T-helper 22 cell (primary cell): Measurements from ENCODE around the gene RAB9A.
"Not testable (repeated sequence)": the region's sequence is repeated elsewhere in the genome, so short reads cannot be mapped to it uniquely, and the experiment has no call there.

ENCODE experiments used
- DNase-seq: peaks from one replicate; pipeline ENCODE4 v3.0.0-alpha.2; 2020; ENCODE audit warnings: low read depth

RAB9A gene

DNA sequence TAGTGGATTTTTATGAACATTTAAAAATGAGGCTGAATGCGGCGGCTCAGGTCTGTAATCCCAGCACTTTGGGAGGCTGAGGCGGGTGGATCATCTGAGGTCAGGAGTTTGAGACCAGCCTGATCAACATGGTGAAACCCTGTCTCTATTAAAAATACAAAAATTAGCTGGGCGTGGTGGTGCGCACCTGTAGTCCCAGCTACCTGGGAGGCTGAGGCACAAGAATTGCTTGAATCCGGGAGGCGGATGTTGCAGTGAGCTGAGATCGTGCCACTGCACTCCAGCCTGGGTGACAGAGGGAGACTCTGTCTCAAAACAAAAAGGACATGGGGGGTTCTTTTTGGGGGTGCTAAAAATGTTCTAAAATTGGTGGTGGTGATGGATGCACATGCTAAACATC is 19.2 kb upstream of the RAB9A start:
- DNase-seq = not testable (repeated sequence)

DNA sequence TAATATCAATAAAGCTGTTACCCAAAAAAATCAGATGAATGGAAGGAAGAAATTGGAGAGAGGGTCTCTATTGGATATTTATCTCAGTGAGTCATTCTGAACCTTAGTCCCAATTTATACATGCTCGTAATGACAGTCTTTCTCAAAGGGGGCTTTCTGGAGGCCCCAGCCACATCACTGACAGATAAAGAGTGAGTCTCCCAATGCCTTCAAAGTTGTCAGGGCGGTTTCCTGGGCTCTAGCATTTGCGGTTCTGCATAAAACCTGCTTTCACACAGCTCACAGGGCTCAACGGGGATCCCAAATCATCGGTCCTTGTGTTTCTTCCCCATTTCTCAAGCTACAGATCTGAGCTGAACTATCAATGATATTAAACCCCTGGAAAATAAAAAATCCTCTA is 18.7 kb upstream of the RAB9A start:
- DNase-seq = no peak

DNA sequence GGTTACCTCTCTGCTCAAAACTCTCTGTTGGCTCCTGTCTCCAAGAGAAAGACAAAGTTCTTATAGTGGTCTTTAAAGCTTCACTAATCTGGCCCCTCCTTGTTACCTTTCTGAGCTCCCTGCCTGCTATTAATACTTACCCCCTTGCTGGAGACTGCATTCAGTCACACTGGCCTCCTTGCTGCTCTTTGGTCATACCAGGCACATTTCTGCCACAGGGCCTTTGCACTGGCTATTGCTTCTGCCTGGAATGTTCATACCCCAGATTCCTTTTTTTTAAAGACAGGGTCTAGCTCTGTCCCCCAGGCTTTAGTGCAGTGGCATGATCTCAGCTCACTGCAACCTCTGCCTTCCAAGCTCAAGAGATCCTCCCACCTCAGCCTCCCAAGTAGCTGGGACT is 15.9 kb upstream of the RAB9A start:
- DNase-seq = no peak

DNA sequence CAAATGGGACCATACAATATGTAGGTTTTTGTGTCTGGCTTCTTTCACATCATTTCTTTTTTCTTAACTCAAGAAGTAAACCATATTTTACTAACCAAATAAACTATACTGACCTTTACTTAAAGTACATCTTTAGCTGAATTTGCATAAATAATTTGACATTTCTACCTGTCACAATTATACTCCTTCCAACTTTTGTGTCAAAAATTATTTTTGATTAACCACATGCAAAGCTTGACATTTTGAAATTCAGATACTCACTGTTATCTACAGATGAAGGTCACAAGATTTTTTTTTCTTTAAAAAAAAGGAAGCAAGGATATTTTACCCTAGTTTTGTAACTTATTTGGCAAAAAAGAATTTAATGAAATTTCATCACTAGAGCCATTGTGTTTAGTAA is 12.0 kb upstream of the RAB9A start:
- DNase-seq = no peak

DNA sequence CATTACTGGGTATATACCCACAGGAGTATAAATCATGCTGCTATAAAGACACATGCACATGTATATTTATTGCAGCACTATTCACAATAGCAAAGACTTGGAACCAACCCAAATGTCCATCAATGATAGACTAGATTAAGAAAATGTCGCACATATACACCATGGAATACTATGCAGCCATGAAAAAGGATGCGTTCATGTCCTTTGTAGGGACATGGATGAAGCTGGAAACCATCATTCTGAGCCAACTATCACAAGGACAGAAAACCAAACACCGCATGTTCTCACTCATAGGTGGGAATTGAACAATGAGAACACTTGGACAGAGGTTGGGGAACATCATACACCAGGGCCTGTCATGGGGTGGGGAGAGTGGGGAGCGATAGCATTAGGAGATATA is 9.2 kb upstream of the RAB9A start:
- DNase-seq = not testable (repeated sequence)

DNA sequence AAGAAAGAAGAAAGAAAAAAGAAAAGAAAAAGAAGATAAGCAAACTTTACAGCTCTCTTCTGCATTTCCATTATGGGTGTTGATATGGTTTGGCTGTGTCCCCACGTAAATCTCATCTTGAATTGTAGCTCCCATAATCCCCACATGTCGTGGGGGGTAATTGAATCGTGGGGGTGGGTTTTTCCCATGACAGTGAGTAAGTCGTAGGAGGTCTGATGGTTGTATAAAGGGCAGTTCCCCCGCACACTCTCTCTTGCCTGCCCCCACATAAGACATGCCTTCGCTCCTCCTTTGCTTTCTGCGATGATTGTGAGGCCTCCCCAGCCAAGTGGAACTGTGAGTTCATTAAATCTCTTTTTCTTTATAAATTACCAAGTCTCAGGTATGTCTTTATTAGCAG is 7.3 kb upstream of the RAB9A start:
- no peak for DNase-seq

DNA sequence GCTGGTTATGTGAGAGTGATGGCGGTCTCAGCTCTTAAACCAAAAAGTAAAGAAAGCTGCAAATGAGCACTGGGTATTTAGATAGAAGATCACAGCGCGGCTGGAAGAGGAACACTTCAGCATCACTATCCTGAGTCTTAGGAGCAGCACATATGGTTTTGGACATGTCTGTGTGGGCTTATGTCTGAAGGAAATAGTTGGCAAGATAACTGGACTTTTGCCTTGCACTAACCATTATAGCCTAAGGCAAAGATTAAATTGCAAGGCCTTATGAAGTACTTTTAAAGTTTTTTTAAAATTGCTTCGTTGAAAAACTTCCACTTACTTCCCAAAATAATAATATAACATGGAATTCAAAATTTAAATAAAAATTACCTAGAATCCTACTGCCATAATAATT is 4.6 kb upstream of the RAB9A start:
- no peak for DNase-seq

DNA sequence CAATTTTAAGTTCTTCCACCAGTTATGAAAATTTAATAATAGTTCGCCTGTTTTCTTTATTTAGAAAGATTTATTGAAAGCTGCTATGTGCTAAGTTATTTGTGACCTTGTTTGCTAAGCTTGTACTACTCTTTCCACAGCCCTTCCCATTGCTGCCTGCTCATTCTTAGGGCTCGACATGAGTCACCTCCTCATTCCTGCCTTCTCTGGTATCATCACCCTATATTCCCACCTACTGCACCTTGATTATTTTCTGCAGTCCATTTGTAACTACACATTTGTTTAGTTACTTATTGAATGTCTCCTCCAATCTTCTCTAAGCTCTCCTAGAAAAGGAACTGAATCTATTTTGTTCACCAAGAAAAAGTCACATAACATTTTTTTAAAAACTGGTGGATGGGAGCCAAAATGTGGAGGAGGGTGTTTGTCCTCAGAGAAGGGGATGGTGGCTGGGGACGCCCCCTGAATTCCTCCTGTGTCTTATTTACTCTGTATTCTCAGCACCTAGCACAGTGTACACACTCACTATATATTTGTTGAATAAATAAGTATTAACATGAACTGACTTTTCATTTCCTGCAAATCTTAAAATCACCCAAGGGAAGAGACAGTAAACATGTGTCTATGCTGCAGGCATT is 3.7 kb upstream of the RAB9A start:
- DNase-seq = no peak

DNA sequence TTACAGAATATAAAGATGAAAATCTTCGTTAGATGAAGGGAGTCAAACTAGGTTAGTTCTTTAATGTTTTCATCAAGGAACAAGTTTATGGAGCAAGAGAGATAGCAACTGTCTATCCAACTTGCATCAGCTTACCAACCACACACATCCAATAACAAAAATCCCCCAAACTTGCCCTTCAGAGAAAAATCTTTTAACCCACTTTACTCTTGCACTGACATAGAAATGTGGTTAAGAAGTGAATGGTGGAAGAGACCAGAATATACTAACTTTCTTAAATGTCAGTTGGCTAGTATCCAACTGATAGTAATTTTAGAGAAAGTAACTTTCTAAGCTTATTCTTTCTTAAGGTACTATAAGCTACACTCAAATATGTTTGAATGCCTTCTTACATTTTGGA is 1.7 kb upstream of the RAB9A start:
- DNase-seq = no peak

DNA sequence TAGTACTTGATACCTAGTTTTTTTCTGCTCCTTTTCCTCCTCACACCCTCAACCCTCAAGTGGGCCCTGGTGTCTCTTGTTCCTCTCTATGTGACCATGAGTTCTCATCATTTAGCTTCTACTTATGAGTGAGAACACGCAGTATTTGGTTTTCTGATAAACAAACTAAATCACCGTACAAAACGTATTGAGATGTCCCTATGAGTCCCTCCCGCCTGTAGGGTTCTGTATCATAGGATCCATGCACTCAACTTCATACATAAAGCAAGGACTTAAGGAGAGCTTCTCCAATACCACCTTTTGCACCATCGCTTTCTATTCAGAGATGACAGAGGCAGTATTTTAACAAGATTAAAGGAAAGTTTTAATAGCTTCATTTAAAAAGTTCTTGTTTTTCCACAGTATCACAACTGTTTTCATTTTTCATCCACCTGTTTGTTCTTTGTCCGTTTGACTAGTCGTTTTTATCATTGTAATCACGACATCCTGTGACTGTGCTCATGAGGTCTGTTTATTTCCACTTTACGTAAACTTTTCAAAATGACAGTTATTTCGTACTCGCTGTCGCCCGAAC is 457 bp upstream of the RAB9A start:
- DNase-seq = no peak

DNA sequence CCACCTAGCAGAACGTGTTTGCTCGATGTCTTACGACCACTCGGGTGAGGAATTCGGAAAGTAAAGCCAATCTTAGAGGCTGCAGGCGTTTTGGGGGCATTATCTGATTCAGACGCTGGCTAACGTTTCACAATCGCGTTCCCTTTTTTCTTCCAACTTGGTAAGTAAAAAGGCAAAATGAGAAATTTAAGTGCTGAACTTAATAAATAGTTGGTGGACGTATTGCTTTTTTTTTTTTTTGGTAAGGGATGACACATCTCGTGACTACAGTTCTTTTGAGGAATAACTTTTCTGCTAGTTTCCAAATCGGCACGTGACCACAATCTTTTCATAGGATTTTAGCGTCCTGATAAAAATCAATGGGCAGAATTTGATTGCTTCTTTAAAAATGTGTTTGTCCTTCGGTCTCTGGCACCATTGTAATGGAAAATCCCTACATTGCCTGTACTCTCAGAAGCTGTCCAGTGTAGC is 848 bp downstream of the RAB9A start:
- DNase-seq = no peak

DNA sequence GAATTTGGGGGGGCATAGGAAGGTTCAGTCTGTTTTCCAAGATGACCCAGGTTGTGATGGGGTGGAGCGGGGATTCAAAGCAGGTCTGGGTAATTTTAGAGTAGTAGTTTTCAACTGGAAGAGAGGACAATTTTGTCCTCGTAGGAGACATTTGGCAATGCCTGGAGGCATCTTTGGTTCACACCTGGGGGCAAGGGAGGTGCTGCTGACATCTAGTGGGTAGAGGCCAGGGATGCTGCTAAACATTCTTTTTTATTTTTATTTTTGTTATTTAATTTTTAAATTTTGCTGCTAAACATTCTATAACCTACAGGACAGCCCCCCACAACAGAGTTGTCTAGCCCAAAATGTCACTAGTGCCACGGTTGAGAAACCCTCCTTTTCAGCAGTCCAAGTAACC is 1.9 kb downstream of the RAB9A start:
- DNase-seq = no peak

DNA sequence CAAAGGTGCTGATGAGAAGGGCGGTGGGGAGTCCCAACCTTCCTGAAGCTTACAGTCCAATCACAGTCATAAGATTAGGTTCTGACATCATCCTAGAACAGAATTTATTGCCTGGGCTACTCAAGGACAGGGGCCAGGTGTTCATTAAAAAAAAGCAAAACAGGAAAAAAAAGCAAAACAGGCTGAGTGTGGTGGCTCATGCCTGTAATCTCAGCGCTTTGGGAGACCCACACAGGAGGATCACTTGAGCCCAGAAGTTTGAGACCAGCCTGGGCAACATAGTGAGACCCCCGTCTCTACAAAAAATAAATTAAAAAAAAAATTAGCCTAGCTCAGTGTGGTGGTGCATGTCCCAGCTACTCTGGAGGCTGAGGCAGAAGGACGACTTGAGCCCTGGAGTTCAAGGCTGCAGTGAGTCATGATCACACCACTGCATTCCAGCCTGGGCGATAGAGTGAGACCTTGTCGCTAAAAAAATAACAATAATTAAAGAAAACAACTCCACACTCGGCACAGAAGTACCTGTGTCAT is 3.0 kb downstream of the RAB9A start:
- DNase-seq = no peak

DNA sequence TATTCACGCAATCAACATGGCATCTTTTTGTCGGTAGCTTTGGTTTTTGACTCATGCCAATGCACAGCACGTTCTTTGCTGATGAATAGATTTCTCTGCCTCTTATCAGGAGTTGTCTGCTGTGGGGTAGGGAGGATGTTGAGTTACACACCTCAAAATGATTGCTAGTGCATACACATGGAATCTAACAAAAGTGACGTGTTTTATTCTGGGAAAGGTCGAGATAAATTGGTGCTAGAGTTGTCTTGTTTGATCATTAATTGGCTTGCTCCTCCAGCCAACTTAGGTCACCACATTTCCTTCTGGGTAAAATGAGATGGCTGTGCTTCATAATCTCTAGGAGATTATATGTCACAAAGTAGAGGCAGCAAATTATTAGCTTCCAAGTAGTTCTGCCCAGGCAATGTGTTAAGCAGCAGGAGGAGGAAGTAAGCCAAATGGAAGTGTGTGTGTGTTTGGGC is 3.9 kb downstream of the RAB9A start:
- DNase-seq = no peak

DNA sequence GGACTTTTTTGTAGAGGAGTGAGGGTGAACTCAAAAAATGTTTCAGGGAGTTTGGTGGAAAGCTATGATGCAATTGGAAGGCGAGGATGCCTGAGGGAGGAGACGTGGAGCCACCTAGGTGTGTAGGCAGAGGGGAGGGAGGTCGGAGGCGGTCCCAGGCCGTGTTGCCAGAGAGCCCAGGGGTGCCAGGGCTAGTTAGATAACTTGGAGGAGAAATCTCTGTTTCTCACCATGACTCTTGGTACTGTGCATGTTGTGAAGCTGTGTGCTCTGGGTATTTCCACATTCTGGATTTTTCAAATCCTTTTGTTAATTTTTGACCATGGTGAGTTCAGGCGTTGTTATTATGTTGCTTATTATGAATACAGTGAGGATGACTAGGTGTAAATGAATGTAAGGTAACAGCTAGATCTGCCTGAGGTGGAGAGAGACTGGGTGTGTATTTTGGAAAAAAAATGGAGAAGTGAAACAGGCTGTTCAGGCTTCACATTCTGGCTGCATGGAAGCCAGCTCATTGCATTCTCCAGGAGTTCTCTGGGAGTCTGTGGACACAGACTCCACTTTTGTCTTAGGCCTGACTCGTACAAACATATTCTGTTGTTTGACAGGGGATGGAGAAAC is 4.5 kb downstream of the RAB9A start:
- DNase-seq = no peak

DNA sequence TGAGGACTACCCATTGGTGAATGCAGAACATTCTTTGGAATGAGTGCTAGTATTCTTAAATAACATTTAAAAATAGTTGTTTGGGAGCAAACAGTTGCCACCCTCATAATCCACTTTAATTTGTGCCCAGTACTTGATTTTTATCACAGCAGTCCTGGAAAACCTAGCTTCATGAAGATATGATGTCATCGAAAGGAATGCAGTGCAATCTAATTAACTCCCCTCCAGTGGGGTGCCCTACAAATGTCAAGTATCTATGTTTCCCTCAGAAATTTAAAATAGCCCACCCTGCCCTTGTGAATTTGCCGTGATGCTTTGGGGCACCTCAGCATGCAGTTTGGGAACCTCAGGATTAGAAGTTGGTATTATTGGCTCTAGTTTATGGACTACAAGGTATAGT is 5.4 kb downstream of the RAB9A start:
- DNase-seq = no peak

DNA sequence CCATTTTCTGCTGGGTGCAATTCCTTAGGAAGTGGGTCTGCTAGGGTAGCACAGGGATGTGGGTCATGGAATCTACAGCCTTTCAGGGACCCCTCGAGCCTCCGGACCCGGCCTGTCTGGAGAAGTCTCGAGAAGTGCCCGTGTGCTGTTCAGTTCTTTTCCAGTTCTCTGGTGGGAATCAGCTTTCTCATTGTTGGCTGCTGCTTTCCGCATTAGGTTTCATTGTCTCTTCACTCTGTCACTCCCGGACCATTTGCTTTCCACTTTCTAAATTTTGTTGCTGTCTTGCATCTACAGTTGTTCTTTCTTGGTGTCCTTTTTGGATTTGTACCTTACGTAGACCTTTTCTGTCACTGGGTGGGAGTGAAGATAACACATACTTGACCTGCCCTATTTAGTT is 6.1 kb downstream of the RAB9A start:
- DNase-seq = no peak

DNA sequence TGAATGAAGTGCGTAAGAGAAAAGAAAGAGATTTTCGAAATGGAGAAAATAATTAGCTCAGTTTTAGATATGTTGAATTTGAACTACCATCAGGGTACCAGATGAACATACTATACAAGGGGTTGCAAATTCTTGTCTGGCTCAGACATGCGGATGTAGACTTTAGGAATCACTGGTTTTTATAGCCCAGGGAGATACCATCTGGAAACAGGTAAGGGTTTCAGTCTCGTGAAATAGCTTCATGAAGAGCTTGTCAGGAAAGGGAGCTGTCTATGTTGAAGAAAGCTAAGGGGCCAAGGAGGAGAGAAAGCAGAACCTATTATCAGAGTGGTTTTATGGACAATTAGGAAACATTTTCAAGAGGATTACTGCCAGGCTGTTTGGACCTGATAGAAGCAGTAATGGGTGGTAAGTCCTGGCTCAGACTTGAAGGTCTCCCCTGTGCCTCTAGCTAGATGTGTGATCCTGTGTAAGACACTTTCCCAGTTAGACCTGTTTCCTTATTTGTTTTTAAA is 6.7 kb downstream of the RAB9A start:
- no peak for DNase-seq

DNA sequence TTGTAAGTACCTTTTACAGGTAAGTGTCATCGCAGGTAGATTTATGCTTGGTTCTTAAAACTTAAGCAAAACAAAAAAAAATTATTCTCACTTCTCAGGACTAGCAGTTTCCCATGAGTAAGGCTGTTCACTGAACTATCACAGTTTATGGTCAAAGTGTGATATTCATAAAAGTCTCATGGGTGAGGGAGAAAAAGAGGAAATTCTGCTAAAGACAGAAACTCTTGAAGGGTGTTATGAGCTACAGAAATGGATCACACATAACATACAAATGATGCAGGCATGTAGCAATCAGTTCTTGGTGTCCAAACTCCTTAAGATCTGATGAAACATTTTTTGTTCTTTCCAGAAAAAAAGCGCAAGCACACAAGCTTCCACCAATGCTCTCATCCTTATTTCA is 8.5 kb downstream of the RAB9A start:
- DNase-seq = no peak

DNA sequence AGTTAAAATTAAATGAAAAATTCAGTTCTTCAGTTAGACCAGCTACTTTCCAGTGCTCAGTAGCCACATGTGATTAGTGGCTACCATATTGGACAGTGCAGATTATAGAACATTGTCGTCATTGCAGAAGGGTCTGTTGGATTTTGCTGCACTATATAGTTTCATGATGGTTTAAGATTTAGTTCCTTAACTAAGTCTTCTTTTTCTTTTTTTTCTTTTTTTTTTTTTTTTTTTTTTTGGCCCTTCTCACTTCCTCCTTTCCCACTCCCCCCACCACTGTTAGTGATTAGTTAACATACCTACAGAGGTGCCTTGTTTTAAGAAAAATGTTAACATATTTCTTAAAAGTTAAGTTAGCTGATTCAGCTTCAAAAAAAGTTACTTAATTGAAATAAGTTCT is 9.0 kb downstream of the RAB9A start:
- DNase-seq = no peak

DNA sequence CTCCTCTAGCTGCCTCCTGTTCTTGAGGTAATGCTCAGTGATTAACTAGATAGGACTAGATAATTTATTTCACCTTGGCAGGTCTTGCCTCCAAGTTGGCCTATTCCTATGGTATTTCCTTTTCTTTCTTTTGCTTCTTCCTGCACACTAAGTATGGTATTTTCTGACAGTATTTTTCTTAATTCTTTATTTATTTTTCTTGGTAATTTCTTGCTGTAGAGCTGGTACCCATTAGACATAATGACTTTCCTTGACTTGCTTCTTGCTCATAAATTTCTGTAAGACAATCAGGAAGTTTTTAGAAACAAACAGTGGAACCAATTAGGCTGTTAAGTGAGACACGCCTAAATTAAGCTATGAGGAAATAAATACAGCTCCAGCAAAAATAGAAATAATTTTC is 9.5 kb downstream of the RAB9A start:
- DNase-seq = no peak

DNA sequence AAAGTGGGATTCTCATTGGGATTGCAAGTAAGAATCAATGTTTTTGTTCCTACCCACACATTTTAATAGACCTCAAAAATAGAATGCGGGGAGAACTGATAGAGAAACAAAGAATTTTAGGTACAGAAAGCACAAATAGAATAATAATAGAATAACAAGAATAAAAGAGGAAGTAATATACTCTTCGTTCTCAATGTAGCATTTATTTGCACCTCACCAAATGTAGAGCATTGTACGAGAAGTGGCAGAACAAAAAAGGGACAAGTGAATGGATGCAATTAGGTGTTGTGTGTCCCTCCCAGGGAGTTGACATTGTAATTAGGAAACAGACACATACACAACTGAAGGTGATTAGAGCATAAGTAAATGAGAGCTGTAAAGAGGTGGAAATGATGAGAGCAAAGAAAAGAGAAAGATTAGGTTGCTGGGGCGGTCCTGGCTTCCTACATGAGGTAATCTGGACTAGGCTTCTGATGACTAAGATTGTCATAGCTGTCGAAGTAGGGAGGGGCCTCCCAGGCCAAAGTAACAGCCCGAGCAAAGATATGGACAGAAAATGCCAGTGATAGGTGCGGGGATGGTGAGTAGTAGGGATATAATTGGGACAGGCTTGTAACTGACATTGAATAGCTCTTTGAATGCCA is 10.4 kb downstream of the RAB9A start:
- no peak for DNase-seq

DNA sequence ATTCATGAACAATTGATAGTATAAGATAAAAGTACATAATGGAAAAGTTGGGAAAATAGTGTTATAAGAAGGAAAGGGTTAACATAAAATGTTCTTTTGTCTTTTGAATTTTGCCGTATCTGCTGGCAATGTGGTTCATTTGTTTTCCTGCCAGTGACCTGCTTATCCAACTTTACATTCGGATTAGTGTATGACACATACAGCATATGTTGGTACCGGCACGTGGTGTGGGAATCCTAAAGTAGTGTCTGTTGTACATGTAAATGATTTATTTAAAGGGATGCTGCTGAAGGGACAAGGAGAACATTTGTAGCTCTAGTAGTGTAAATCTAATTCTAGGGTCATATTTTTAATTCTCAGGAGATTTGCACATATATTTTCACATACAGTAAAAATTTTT is 11.5 kb downstream of the RAB9A start:
- no peak for DNase-seq
